SK-N-SH (cell line): Measurements from ENCODE around the gene CLDN5. TPM values are rescaled to one million over a fixed set of nuclear protein-coding genes. Genes with fewer than 3 reads are reported as not detected.

ENCODE experiments used
- CTCF ChIA-PET: fragments of 300-600, 350-600 bp; formaldehyde crosslinking; extraction: SDS; loops from one replicate; lab custom pipeline; 2021; lab: Yijun Ruan, JAX
- POLR2A ChIA-PET: fragments of 350-600 bp; sonication (Branson Sonifier 250); formaldehyde crosslinking; extraction: SDS; loops from one replicate; lab custom pipeline; 2020; ENCODE audit warnings: antibody characterized with exemption, inconsistent platforms; lab: Yijun Ruan, JAX
- DNase-seq: peaks from one replicate; pipeline ENCODE4 v3.0.0; 2012
- H2AFZ ChIP-seq: fragments of 200-600 bp; sonication (generic); 2 replicates; pipeline ENCODE4 v1.8.1; 2016; ENCODE audit warnings: antibody characterized with exemption, mild to moderate bottlenecking, low read depth
- H3F3A ChIP-seq: fragments of 200-600 bp; sonication (generic); replicated peaks from 2 replicates; pipeline ENCODE3; 2016; ENCODE audit warnings: antibody characterized with exemption, mild to moderate bottlenecking; ENCODE audit not compliant: insufficient read depth
- H3K27ac ChIP-seq, 2 experiments: fragments of 200-500 bp in 1 of 2; fragments of 200-600 bp in 1 of 2; sonication (Bioruptor generic) in 1 of 2; sonication (generic), shearing (Covaris generic) in 1 of 2; 2 replicates each; pipeline versions ENCODE4 v1.5.1 to v1.6.1; 2014 to 2016; ENCODE audit warnings: low read depth in 2 of 2, inconsistent platforms in 1 of 2, low read length in 1 of 2, mild to moderate bottlenecking in 1 of 2, mixed read lengths in 1 of 2
- H3K27me3 ChIP-seq: fragments of 200-600 bp; sonication (generic), shearing (Covaris generic); 2 replicates; pipeline ENCODE4 v1.6.1; 2016; ENCODE audit warnings: mixed run types; ENCODE audit not compliant: insufficient read depth
- H3K36me3 ChIP-seq, 2 experiments: fragments of 200-500 bp in 1 of 2; fragments of 200-600 bp in 1 of 2; sonication (Bioruptor generic) in 1 of 2; sonication (generic) in 1 of 2; replicated peaks in 1 of 2; 2 replicates each; pipeline versions ENCODE3 to v1.5.1; 2014 to 2016; ENCODE audit warnings: low read length in 1 of 2, mild to moderate bottlenecking in 1 of 2; ENCODE audit not compliant: insufficient read depth in 2 of 2, control insufficient read depth in 1 of 2
- H3K4me1 ChIP-seq, 2 experiments: fragments of 200-500 bp in 1 of 2; fragments of 200-600 bp in 1 of 2; sonication (Bioruptor generic) in 1 of 2; sonication (generic), shearing (Covaris generic) in 1 of 2; 2 replicates each; pipeline versions ENCODE4 v1.5.1 to v1.6.1; 2014 to 2016; ENCODE audit warnings: low read depth in 1 of 2, low read length in 1 of 2, mixed run types in 1 of 2; ENCODE audit not compliant: insufficient read depth in 2 of 2, control insufficient read depth in 1 of 2
- H3K4me2 ChIP-seq: fragments of 200-600 bp; sonication (generic), shearing (Covaris generic); 2 replicates; pipeline ENCODE4 v1.6.1; 2017; ENCODE audit warnings: mixed run types
- H3K4me3 ChIP-seq, 2 experiments: fragments of 200-500 bp in 1 of 2; fragments of 200-600 bp in 1 of 2; sonication (Bioruptor generic) in 1 of 2; sonication (generic), shearing (Covaris generic) in 1 of 2; 2 replicates each; pipeline versions ENCODE4 v1.5.1 to v1.8.1; 2014 to 2016; ENCODE audit warnings: low read depth in 2 of 2, inconsistent platforms in 1 of 2, low read length in 1 of 2, mild to moderate bottlenecking in 1 of 2, mixed read lengths in 1 of 2, moderate library complexity in 1 of 2
- H3K79me2 ChIP-seq: fragments of 200-600 bp; sonication (generic); 2 replicates; pipeline ENCODE4 v1.8.1; 2017; ENCODE audit warnings: mild to moderate bottlenecking; ENCODE audit not compliant: insufficient read depth
- H3K9ac ChIP-seq: fragments of 200-600 bp; sonication (generic); 2 replicates; pipeline ENCODE4 v1.6.1; 2017; ENCODE audit warnings: mixed run types
- H3K9me2 ChIP-seq: fragments of 200-600 bp; sonication (generic); 2 replicates; pipeline ENCODE4 v1.6.1; 2017; ENCODE audit warnings: mixed run types
- H3K9me3 ChIP-seq: fragments of 200-600 bp; sonication (generic); 2 replicates; pipeline ENCODE4 v1.6.1; 2017; ENCODE audit warnings: mixed run types, mild to moderate bottlenecking, moderate library complexity
- H4K20me1 ChIP-seq: fragments of 200-600 bp; sonication (generic); 2 replicates; pipeline ENCODE4 v1.6.1; 2017; ENCODE audit warnings: mild to moderate bottlenecking, mixed run types; ENCODE audit not compliant: insufficient read depth
- CHD2 ChIP-seq: fragments of 150-350 bp; IDR thresholded peaks from 2 replicates; pipeline ENCODE4 v1.6.1; 2018; ENCODE audit warnings: low read length; ENCODE audit not compliant: partially characterized antibody
- ELF1 ChIP-seq: IDR thresholded peaks from 2 replicates; pipeline ENCODE4 v1.4.0; 2012
- EP300 ChIP-seq, 2 experiments: IDR thresholded peaks; 2 replicates each; pipeline versions ENCODE4 v1.4.0 to v1.6.1; 2012; ENCODE audit warnings: borderline replicate concordance in 1 of 2, low read depth in 1 of 2, low read length in 1 of 2
- EZH2phosphoT487 ChIP-seq: fragments of 200-600 bp; sonication (generic); IDR thresholded peaks from 2 replicates; pipeline ENCODE4 v1.6.1; 2017; ENCODE audit warnings: low read depth, mixed run types, mild to moderate bottlenecking, antibody characterized with exemption, moderate library complexity, borderline replicate concordance
- FOXJ3 ChIP-seq: sonication (generic); formaldehyde crosslinking; IDR thresholded peaks from 2 replicates; pipeline ENCODE4 v1.5.1; 2020; ENCODE audit warnings: mild to moderate bottlenecking, missing genetic modification reagents
- FOXM1 ChIP-seq: IDR thresholded peaks from 2 replicates; pipeline ENCODE4 v1.4.0; 2012; ENCODE audit warnings: low read depth, mild to moderate bottlenecking
- GABPA ChIP-seq: IDR thresholded peaks from 2 replicates; pipeline ENCODE4 v1.4.0; 2012; ENCODE audit warnings: low read depth, mild to moderate bottlenecking
- MXI1 ChIP-seq: IDR thresholded peaks from 2 replicates; pipeline ENCODE4 v1.6.1; 2012; ENCODE audit warnings: mild to moderate bottlenecking, low read depth, low read length, improper control_type of control experiment
- POLR2AphosphoS5 ChIP-seq: IDR thresholded peaks from 2 replicates; pipeline ENCODE4 v1.6.1; 2012; ENCODE audit warnings: low read depth, low read length
- RAD21 ChIP-seq: IDR thresholded peaks from 2 replicates; pipeline ENCODE4 v1.6.1; 2012; ENCODE audit warnings: mild to moderate bottlenecking, low read length
- RFX5 ChIP-seq: IDR thresholded peaks from 2 replicates; pipeline ENCODE4 v1.6.1; 2012; ENCODE audit warnings: mild to moderate bottlenecking, improper control_type of control experiment, low read length
- RXRA ChIP-seq: IDR thresholded peaks from 2 replicates; pipeline ENCODE4 v1.4.0; 2012; ENCODE audit warnings: low read depth, mild to moderate bottlenecking, borderline replicate concordance
- TCF12 ChIP-seq: IDR thresholded peaks from 2 replicates; pipeline ENCODE4 v1.4.0; 2012
- TEAD4 ChIP-seq: IDR thresholded peaks from 2 replicates; pipeline ENCODE4 v1.4.0; 2012; ENCODE audit warnings: mild to moderate bottlenecking, borderline replicate concordance; ENCODE audit not compliant: insufficient read depth
- YY1 ChIP-seq: IDR thresholded peaks from 2 replicates; pipeline ENCODE4 v1.4.0; 2012; ENCODE audit warnings: low read depth, mild to moderate bottlenecking
- WGBS: methylation state at CpG from one replicate; pipeline ENCODE4 v1.1.6; 2017; ENCODE audit warnings: low lambda C conversion rate; 5-methylcytosine and 5-hydroxymethylcytosine counted together
- polyA plus RNA-seq, 3 experiments: library from polyadenylated mRNA; depleted of rRNA; stranded (reverse); fragments of >200 nt; gene quantifications; 2 replicates each; pipeline ENCODE4 v1.2.3, GENCODE V29; 2012
- TF ChIP-seq, protein P1 (sequence below): IDR thresholded peaks from 2 replicates; pipeline ENCODE4 v1.6.1; 2012; ENCODE audit warnings: mild to moderate bottlenecking, low read depth, low read length, moderate library complexity
- TF ChIP-seq, protein P2 (sequence below): fragments of 150-350 bp; IDR thresholded peaks from 2 replicates; pipeline ENCODE4 v1.6.1; 2016; ENCODE audit warnings: mild to moderate bottlenecking, low read depth, low read length
- TF ChIP-seq, protein P3 (sequence below): IDR thresholded peaks from 2 replicates; pipeline ENCODE4 v1.4.0; 2012; ENCODE audit warnings: low read depth, borderline replicate concordance
- TF ChIP-seq, protein P4 (sequence below): fragments of 150-350 bp; IDR thresholded peaks from 2 replicates; pipeline ENCODE4 v1.6.1; 2017; ENCODE audit warnings: antibody characterized with exemption, low read length, low read depth, borderline replicate concordance

The CLDN5 gene
- polyA plus RNA-seq, 1 of the 3 experiments (the other 2 are of a cell fraction), result not detected

- no peak overlapping the region for H3K4me2 ChIP-seq
- peaks cover 7 to 10% of the 10 kb centered on the region in 2 experiments for H3K36me3 ChIP-seq
- POLR2A ChIA-PET, result no interaction called here
- peaks cover 5% of the 10 kb centered on the region; the same call in 1 of the 2 replicates for H3K9me3 ChIP-seq
- no peak overlapping the region for H3K9ac ChIP-seq
- no peak for DNase-seq
- H3K27ac ChIP-seq, result no peak overlapping the region
- H3K27me3 ChIP-seq, result no peaks in the 10 kb centered on the region
- H3K79me2 ChIP-seq, result no peaks in the 10 kb centered on the region
- no peaks in the 10 kb centered on the region for H3K4me1 ChIP-seq
- H4K20me1 ChIP-seq, result no peaks in the 10 kb centered on the region
- no peaks in the 10 kb centered on the region for H3F3A ChIP-seq
- no peak overlapping the region for H3K4me3 ChIP-seq
- H2AFZ ChIP-seq, result no peak overlapping the region
- no peaks in the 10 kb centered on the region for H3K9me2 ChIP-seq
- TF ChIP-seq, protein P1, sequence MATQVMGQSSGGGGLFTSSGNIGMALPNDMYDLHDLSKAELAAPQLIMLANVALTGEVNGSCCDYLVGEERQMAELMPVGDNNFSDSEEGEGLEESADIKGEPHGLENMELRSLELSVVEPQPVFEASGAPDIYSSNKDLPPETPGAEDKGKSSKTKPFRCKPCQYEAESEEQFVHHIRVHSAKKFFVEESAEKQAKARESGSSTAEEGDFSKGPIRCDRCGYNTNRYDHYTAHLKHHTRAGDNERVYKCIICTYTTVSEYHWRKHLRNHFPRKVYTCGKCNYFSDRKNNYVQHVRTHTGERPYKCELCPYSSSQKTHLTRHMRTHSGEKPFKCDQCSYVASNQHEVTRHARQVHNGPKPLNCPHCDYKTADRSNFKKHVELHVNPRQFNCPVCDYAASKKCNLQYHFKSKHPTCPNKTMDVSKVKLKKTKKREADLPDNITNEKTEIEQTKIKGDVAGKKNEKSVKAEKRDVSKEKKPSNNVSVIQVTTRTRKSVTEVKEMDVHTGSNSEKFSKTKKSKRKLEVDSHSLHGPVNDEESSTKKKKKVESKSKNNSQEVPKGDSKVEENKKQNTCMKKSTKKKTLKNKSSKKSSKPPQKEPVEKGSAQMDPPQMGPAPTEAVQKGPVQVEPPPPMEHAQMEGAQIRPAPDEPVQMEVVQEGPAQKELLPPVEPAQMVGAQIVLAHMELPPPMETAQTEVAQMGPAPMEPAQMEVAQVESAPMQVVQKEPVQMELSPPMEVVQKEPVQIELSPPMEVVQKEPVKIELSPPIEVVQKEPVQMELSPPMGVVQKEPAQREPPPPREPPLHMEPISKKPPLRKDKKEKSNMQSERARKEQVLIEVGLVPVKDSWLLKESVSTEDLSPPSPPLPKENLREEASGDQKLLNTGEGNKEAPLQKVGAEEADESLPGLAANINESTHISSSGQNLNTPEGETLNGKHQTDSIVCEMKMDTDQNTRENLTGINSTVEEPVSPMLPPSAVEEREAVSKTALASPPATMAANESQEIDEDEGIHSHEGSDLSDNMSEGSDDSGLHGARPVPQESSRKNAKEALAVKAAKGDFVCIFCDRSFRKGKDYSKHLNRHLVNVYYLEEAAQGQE, result no peak
- TF ChIP-seq TCF12 (no peak), RAD21 (no peak), EP300 (IDR thresholded peaks at IDR 0.05; ENCODE audit: borderline replicate concordance in 1 of 2, low read depth in 1 of 2, low read length in 1 of 2) (no peak), YY1 (no peak), RXRA (no peak)
- TF ChIP-seq, protein P2, sequence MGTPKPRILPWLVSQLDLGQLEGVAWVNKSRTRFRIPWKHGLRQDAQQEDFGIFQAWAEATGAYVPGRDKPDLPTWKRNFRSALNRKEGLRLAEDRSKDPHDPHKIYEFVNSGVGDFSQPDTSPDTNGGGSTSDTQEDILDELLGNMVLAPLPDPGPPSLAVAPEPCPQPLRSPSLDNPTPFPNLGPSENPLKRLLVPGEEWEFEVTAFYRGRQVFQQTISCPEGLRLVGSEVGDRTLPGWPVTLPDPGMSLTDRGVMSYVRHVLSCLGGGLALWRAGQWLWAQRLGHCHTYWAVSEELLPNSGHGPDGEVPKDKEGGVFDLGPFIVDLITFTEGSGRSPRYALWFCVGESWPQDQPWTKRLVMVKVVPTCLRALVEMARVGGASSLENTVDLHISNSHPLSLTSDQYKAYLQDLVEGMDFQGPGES, result no peak
- 97% methylated on average over 2 of the region's 2 CpGs for WGBS
- CTCF ChIA-PET, result no interaction called here
Measured at GRCh38 chr22:19510919-19511341, 13.3 kb downstream of the CLDN5 start.

- no peaks in the 10 kb centered on the region for H3K9me2 ChIP-seq
- H4K20me1 ChIP-seq, result no peaks in the 10 kb centered on the region
- H3K4me3 ChIP-seq, result no peak overlapping the region
- no peak for DNase-seq
- TF ChIP-seq, protein P3, sequence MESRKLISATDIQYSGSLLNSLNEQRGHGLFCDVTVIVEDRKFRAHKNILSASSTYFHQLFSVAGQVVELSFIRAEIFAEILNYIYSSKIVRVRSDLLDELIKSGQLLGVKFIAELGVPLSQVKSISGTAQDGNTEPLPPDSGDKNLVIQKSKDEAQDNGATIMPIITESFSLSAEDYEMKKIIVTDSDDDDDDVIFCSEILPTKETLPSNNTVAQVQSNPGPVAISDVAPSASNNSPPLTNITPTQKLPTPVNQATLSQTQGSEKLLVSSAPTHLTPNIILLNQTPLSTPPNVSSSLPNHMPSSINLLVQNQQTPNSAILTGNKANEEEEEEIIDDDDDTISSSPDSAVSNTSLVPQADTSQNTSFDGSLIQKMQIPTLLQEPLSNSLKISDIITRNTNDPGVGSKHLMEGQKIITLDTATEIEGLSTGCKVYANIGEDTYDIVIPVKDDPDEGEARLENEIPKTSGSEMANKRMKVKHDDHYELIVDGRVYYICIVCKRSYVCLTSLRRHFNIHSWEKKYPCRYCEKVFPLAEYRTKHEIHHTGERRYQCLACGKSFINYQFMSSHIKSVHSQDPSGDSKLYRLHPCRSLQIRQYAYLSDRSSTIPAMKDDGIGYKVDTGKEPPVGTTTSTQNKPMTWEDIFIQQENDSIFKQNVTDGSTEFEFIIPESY, result no peak
- TF ChIP-seq POLR2AphosphoS5, result no peak
- no peak for TF ChIP-seq CHD2
- no peak for TF ChIP-seq GABPA
- TF ChIP-seq RAD21, result no peak
- TF ChIP-seq EZH2phosphoT487, result no peak
- no peak for TF ChIP-seq MXI1
- no peak for TF ChIP-seq FOXJ3 (CRISPR knock-in tag)
- no peak for TF ChIP-seq FOXM1
- TF ChIP-seq, protein P4, sequence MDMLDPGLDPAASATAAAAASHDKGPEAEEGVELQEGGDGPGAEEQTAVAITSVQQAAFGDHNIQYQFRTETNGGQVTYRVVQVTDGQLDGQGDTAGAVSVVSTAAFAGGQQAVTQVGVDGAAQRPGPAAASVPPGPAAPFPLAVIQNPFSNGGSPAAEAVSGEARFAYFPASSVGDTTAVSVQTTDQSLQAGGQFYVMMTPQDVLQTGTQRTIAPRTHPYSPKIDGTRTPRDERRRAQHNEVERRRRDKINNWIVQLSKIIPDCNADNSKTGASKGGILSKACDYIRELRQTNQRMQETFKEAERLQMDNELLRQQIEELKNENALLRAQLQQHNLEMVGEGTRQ, result no peak
- no peak for TF ChIP-seq RFX5
- TF ChIP-seq ELF1, result no peak
- TF ChIP-seq RXRA, result no peak
- no peak for TF ChIP-seq TEAD4
- TF ChIP-seq, protein P2, result no peak
- POLR2A ChIA-PET, result interaction anchor here (1.5 kb wide), 1 partner anchor 11 kb away, joined by 4 read pairs; no protein-coding TSS in a partner anchor
- H3K27me3 ChIP-seq, result no peaks in the 10 kb centered on the region
- peaks cover 4 to 10% of the 10 kb centered on the region in 2 experiments for H3K36me3 ChIP-seq
- no peak overlapping the region for H3K4me2 ChIP-seq
- H3K27ac ChIP-seq, result no peak overlapping the region
- 94% methylated on average over 2 of the region's 2 CpGs for WGBS
- no peak overlapping the region for H3K9ac ChIP-seq
- H3K79me2 ChIP-seq, result no peaks in the 10 kb centered on the region
- H3K4me1 ChIP-seq, result no peaks in the 10 kb centered on the region
- H3K9me3 ChIP-seq, result peaks cover 5% of the 10 kb centered on the region; the same call in 1 of the 2 replicates
- CTCF ChIA-PET, result interaction anchor here (0.7 to 1.0 kb wide), 2 partner anchors 11 to 220 kb away, joined by 3 to 5 read pairs; no protein-coding TSS in a partner anchor
- H2AFZ ChIP-seq, result no peak overlapping the region
- no peaks in the 10 kb centered on the region for H3F3A ChIP-seq
Measured at GRCh38 chr22:19509923-19510322, 14.3 kb downstream of the CLDN5 start.
